Posterior cingulate gyrus (tissue), 11 donors: ENCODE results near the gene GPR143.

Experiments used
- DNase-seq, 10 donors: peaks; one replicate each; pipeline versions ENCODE4 v3.0.0 to v3.0.0-alpha.2; 2020 to 2021; ENCODE audit warnings: mixed read lengths in 3 of 10
- intact Hi-C: fragments of 100-400 bp; cut with DNase I; formaldehyde crosslinking; loops from one replicate; pipeline ENCODE4 v1.15.1; 2023

The GPR143 gene

DNA sequence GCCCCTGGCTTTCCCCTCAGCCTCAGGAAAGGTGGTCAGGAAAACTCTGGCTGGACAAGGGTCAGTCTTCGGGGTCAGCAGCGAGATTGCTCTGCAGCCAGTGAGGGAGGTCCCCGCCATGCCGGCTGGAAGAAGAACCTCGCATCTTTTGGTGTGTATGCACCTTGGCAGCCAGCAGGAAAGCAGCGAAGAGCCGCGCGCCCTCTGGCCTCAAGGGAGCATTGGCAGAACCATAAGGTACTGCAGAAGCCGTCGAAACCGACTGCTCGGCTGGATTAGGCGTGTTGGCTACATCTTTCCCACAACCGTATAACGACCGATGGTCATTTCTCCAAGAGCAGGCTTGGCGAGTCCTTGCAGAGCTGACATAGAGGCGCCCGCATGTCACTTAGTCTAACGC lies 48.3 kb downstream of the GPR143 start:
- intact Hi-C loops, result no loop called here
- DNase-seq, result no peak

DNA sequence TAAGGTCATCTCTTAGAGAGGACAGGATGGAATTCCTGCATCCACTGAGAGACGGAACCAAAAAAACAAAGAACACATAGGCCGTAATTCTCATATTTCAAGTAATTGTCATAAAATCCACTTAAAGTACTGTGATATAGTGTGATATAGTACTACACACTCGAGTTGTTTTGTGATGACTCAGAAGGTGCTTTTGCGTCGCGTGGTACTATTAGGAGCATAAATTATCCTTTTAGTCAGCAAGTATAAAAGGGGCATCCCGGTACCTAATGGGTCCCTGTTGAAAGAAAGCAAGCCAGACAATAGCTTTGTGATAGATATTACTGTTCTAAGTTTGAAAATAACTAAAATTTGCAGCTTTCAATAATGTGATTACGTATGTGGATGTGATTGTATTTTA lies 55.3 kb downstream of the GPR143 start:
- intact Hi-C loops, result no loop called here
- no peak for DNase-seq

DNA sequence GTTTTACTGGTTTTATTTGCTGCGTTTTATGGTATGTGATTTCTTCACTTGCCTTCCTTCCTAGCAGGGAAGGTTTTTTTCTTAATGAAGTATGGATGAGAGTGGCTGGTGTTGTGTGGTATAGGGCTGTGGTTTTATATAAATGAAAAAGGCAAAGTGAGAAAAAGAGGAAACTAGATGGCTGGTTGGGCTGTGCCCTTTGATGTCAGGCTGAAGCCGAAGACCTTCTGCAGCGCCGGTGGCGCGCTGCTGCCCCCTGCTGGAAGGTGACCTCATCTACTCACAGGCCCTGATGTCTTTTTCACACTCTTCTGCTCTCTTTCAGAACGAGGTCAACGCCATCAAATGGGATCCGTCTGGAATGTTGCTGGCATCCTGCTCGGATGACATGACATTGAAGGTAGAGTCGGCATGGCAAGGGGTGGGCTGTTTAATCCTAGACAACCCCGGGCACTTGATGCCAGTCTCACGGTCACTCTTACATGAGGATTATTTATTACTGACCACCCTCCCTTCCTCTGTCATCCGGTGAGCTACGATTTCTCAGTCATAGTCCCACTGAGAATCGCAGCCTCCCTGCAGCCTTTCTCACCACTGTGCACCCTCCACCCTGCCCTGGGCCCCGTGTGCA lies 56.6 kb downstream of the GPR143 start:
- DNase-seq, result peak; percentile 43 to 96 (median 76)
- intact Hi-C loops, result loop anchor here (2.0 to 10.0 kb wide), 2 partner anchors 174 to 888 kb away; no protein-coding TSS in a partner anchor

DNA sequence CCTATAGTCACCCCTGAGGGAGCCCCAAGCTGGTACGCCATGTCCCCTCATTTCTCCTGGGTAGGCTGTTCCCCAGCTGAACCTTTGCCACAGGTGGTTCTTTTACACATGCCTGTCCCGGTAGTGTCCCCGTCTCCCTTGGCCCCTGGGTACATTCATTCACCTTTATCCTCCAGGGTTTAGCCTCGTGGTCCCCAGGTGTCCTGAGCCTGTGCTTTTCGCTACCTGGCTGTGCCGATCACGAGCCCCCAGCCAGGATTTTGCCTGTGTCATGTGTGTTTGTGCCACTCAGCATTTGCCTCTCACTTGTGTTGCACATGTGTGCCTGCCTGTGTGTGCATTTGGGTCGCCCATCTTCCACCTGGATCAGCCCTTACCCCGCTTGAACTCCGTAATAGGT lies 57.6 kb downstream of the GPR143 start:
- DNase-seq, result peak in 1 of 10 donors; percentile 82
- intact Hi-C loops, result loop anchor here (2.0 to 10.0 kb wide), 2 partner anchors 173 to 887 kb away; no protein-coding TSS in a partner anchor

DNA sequence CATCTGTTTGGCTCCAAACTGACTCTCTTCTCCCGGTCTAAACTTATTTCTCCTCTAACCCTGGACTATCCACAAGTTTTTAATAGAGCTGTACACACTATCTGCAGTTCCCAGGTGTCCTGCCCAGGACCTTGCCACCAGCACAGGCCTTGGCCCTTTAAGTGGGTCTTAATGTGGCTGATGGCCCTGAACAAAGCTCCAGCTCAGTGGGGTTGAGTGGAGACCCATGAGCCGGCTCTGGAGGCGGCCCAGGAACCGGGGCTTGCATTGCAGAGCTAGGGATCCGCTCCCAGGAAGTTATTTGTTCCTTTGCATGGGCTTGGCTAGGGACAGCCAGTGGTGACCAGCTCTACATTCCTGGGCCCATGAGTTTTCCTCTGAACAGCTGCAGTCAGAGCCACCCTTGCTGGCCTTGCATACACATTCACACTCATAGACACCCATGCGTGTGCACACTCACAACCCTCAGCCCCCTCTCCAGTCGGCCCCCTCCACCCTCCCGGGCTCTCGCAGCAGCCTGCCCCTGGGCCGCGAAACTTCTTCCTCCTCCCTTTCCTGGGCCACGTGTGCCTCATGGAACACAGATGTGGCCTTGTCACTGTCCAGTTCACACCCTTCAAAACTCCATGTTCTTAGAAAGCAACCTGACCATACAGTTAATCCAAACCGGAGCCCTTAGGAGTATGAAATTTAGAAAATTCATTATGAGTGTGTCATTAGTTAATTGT lies 58.2 kb downstream of the GPR143 start:
- DNase-seq, result peak in 1 of 10 donors; percentile 71
- intact Hi-C loops, result loop anchor here (2.0 to 10.0 kb wide), 2 partner anchors 173 to 887 kb away; no protein-coding TSS in a partner anchor

DNA sequence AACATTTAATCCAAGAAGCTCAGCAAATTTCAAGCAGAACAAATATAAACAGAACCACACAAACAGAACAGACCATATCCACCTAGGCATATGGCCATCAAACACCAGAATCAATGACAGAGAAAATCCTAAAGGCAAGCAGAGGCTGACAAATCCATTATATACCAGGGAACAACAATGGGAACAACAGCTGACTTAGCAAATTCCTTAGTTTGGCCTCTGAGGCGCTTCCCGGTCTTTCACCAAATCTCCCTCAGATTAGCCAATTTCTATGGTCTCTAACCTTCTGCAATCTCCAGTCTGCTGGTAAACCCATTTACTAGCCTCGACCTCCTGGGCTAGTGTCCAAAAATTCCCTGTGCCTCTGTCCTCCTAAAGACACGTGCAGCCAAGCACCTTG lies 59.2 kb downstream of the GPR143 start:
- DNase-seq, result no peak
- intact Hi-C loops, result loop anchor here (10.0 kb wide), 1 partner anchor 172 kb away; no protein-coding TSS in a partner anchor

DNA sequence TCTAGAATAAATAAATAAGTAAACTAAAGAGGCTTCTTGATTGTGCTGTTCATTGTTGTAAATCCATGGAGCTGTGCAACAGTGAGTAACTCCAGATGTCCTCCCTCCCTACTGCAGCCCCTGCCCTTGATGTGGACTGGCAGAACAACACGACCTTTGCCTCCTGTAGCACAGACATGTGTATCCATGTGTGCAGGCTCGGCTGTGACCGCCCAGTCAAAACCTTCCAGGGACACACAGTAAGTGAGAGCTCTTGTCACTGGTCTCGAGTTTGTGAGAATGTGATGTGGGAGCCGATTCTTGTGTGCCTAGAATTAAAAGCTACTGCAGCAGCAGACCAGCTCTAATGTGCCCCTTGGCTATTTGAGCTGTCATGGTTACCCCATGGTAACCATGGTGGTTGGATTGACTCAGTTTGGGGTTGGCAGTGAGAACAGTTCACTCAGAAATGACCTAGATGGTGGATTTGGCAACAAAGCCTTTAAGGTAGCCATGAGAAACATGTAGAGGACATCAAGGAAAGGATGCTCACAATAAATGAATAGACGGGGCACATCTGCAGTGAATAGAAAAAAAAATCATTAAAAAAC lies 60.7 kb downstream of the GPR143 start:
- intact Hi-C loops, result loop anchor here (10.0 kb wide), 1 partner anchor 170 kb away; no protein-coding TSS in a partner anchor

DNA sequence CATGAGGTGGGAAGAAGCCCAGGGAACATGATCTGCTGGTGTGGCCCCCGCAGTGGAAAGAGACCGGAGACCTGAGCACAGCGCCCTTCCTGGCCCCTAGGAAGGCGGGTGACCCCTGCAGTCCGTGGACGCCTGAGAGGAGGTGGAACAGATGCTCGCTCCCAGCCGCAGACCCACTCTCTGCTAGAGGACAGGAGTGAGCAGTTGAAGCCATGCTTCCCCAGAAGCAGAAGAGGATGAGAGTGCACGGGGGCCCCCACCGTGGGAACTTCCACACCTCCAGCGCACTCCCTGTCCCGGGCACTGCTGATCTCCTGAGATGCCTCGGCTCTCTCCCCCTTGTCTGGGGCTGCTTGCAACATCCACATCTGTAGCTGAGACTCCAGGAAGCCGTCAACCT lies 62.2 kb downstream of the GPR143 start:
- intact Hi-C loops, result loop anchor here (10.0 kb wide), 1 partner anchor 169 kb away; no protein-coding TSS in a partner anchor
- peak in 1 of 10 donors; percentile 81 for DNase-seq

More for the DNA sequence above, 60.7 kb downstream of the GPR143 start:
- peak in 1 of 10 donors; percentile 43 for DNase-seq

DNA sequence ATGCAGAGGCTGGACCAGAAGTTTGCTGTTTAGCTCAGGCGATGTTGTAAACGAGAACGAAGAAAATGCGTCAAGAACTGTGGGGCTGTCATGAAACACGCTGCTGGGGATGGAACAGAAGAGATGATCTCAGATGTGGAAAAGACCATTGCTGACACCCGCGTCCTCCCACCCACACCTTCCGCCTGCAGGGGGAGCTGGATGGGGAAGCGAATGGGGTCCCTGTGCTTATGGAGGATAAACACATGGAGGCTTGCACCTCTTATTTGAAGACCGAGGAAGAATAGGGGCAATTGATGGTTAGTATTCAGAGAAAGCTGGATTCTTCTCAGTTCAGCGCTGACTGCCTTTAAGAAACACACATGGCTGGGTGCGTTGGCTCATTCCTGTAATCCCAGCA lies 63.9 kb downstream of the GPR143 start:
- DNase-seq, result no peak
- intact Hi-C loops, result loop anchor here (10.0 kb wide), 1 partner anchor 167 kb away; no protein-coding TSS in a partner anchor

DNA sequence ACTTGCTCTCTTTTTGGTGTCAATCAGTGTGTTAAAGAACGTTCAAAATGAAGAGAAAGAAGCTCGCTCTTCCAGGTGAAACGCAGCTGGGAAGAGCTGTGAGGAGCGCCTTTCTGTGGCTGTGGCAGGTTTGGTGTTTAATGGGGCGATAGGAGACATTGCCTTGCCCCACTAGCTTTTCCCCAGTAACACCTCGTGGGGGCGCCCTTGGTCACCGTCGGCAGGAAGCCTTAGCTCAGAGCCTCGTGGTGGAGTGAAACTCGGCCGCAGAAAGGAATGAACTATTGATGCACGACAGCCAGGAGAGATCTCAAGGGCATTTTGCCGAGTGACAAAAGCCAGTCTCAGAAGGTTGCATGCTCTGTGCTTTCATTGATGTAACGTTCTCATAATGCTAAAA lies 65.1 kb downstream of the GPR143 start:
- intact Hi-C loops, result loop anchor here (10.0 kb wide), 1 partner anchor 166 kb away; no protein-coding TSS in a partner anchor
- peak in 1 of 10 donors; percentile 55 for DNase-seq

DNA sequence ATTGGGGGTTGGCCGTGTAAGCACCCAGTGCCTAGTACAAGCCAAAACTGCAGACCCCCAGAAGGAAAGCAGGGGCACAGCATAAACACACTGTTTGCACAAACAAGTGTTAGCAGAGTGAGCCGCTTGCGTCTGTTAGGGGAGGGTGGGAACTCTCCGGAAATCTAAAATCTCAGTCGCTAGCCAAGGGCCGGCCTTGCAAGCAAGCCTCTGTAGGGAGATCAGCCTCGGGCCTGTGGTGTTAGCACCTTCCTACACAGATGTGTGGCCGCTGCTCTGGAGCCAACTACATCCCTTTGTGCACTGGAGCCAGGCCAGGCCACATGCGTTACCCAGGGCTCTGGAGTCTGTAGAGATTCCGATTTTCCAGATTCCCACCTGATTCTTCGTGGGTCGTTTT lies 67.1 kb downstream of the GPR143 start:
- DNase-seq, result peak in 1 of 10 donors; percentile 77
- intact Hi-C loops, result no loop called here

DNA sequence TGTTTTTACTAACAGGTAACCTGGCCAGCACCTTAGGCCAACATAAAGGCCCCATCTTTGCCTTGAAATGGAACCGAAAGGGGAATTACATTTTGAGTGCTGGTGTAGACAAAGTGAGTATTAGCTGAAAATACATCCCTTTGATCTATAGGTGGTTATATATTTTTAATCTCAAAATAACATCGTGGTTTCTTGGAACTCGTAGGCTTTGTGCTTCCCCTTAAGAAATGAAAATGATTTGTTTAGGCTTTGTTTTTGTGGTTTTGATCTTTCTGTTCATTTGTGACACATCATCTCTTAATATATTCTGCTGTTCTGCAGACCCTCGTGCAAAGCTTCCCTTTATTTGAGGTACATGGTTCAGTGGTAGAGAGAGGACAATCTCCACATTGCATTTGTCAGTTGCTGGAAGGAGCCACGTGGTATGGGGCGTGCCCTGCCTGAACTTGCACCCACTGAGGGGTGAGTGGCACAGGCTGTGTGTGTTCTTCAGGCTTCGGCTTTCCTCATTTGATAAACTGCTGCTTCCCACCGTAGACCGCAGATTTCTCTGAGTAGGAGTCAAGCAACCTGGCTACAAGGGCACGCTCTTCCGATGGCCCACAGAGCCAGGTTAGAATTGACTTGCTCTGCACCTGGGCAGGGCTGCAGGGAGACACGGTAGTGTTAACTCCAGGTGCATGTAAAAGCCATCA lies 72.2 kb downstream of the GPR143 start:
- DNase-seq, result peak in 1 of 10 donors; percentile 59
- intact Hi-C loops, result no loop called here

DNA sequence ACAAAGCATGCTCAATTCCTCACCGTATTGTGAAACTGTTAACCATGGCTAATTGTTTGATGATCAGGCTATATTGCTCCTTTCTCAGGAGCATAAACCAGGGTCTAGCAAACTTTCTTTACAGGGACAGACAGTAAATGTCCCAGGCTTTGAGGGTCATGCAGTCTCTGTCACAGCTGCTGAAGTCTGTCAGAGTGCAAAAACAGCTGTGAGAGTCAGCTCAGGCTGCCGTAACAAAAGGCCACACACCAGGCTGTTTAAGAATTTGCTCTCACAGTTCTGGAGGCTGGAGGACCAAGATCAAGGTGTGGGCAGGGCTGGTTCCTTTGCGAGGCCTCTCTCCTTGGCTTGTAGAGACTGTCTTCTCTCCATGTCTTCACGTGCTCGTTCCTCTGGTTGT lies 75.6 kb downstream of the GPR143 start:
- DNase-seq, result no peak
- intact Hi-C loops, result no loop called here

DNA sequence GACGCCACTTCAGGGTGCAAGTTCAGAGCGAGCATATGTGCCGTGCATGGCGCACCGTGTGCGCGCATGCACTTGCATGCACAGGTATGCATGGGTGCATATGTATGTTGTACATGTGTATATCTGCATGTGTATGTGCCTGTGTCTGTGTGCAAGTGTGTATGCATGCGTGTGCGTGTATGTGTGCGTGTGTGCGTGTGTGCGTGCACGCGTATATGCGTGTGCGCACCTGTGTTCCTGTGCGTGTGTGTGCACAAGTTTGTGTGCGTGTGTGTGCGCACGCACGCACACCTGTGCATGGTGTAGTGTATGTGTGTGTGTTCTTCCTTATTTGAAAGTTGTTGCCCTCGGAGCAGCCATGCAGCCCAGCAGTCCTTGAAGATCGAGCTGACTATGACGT lies 76.8 kb downstream of the GPR143 start:
- no peak for DNase-seq
- intact Hi-C loops, result no loop called here

DNA sequence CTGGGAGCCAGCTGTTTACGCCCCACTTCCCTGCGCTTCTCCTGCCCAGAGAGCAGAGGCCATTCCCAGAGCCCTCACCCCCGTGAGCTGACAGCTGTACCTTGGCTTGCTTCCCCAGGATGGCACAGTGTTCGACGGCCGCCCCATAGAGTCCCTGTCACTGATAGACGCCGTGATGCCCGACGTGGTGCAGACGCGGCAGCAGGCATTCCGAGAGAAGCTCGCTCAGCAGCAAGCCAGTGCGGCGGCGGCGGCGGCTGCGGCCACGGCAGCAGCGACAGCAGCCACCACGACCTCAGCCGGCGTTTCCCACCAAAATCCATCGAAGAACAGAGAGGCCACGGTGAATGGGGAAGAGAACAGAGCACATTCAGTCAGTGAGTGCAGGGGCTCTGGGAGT lies 77.7 kb downstream of the GPR143 start:
- DNase-seq, result no peak
- intact Hi-C loops, result no loop called here

DNA sequence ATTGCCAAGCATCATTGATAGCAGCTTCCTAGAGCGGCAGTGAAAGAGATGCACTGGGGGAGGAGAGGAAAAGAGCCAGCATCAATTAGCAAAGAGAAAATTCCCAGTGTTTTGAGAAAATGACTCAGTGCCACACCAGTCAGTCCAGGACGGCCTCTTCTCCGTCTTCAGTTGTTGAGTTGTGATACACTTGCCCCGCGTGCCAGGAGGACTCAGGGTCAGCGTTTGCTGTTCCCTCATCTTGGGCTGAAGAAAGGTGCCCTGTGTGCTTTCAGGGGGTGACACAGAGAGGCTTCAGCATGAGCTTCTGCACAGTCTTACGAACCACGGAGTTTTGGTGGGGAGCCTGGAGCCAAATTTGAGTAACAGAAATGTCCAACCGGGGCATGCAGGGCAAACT lies 82.3 kb downstream of the GPR143 start:
- peak in 1 of 10 donors; percentile 29 for DNase-seq
- intact Hi-C loops, result no loop called here

DNA sequence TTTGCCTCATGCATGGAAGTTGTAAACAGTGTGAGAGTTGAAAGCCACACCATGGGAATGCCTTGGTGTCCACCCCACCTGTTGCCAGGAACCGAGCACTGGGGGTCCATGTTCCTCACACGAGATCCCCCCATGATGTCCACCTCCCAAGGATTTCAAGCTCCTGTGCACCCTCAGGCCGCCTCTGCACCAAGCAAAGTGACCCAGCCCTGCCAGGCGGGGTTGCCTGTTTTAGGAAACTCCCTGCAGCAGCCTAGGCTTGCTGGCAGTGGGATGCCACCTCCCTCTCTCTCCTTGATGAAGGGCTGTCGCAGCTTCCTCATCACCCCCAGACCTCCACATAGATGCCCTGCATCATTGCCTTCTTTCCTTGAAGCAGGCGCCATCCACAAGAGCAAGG lies 82.8 kb downstream of the GPR143 start:
- intact Hi-C loops, result no loop called here
- peak in 1 of 10 donors; percentile 75 for DNase-seq

DNA sequence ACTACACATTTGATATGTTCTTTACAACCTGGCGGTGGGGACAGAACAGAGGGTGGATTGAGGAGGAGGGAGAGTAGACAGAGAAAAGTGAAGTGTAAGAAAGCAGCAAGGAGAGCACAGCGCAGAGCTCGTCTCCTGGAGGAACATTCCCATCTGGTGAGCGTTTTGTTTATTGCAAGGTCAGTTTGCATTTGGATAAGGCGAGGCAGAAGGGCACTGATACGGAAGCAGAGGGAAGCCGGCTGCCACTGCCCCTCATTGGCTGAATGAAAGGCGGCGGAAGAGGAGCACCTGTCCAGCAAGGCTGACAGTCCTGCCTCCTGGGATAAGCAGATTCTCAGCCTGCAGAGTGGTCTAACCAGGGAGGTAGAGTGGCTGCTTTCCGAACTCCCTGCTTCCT lies 83.2 kb downstream of the GPR143 start:
- DNase-seq, result peak in 1 of 10 donors; percentile 35
- intact Hi-C loops, result no loop called here

DNA sequence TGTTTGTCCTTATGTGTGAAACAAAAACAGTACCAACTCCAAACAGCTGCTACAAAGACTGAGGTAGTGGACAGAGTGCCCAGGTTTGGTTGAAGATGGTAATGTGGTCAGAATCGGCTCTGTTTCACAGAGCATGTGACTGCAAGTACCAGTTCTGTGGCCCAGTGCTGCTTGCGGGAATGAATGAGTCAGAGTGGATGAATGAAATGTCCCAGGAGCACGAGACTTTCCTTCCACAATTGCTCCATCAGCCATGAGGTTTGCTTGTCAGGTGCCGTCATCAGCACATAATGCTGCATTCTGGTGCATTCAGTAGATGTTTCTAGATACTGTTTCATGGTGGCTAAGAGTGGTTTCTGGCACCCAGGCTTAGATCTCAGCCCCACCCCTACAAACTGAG lies 84.2 kb downstream of the GPR143 start:
- intact Hi-C loops, result no loop called here
- DNase-seq, result no peak

DNA sequence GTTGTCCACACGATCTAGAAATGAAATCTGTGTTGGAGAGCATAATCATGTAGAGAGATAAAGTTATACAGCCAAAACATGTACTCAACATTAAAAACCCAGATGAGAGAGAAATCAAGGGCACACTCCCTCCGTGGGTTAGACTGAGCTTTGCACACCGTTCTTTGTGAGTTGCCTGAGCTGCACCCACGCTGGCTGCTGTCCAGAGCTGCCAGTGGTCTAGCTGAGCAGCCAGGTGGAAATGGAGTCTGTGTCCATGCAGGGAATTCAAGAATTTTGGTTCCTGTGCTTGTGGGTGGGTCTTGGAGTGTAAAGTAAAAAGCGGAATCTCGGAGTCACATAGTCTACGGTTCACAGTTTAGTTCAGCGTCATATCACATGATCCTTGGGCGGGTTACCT lies 84.6 kb downstream of the GPR143 start:
- DNase-seq, result no peak
- intact Hi-C loops, result no loop called here
